GM12801 (cell line): Measurements from ENCODE around the gene FMNL3.

Source experiments
- CTCF ChIP-seq: IDR thresholded peaks from one replicate; pipeline ENCODE4 v1.5.1; 2011; ENCODE audit warnings: control low read depth; ENCODE audit not compliant: insufficient read length; ENCODE audit errors: extremely low read depth

FMNL3 gene

GRCh38 chr12:49631336-49631907 is 75.8 kb downstream of the FMNL3 start:
- TF ChIP-seq CTCF = no peak

- TF ChIP-seq CTCF = no peak
Measured at GRCh38 chr12:49627752-49628360, 79.3 kb downstream of the FMNL3 start.

- no peak for TF ChIP-seq CTCF
Measured at GRCh38 chr12:49626836-49627235, 80.4 kb downstream of the FMNL3 start.

DNA sequence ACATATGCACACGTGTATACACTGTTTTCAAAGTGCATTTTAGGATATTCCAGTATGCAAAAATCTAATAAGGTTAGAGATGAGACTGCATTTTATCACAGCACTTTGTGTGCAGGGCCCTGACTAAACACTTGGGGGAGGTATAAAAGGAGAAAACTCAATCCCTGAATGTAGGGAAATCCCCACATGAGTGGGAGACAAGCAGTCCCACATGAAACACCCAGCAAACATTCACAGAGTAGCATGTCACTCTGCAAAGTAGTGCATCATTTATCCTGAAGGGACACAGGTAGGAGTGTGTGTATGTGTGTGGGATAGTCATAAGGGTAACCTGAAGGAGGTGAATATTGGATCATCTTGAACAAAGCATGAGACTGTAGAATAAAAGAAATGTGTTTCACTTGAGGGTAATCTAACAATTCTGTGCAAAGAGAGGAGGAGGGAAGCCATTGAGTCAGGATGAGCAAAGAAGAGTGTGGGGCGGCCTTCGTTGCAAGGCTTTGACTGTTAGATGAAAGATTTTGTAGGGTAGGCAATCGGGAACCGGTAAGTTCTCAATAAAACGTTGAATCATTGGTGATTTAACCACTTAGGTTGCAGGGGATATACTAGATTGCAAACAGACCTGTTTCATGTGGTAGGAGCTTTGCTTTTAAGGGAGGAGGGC is 80.9 kb downstream of the FMNL3 start:
- TF ChIP-seq CTCF = no peak

DNA sequence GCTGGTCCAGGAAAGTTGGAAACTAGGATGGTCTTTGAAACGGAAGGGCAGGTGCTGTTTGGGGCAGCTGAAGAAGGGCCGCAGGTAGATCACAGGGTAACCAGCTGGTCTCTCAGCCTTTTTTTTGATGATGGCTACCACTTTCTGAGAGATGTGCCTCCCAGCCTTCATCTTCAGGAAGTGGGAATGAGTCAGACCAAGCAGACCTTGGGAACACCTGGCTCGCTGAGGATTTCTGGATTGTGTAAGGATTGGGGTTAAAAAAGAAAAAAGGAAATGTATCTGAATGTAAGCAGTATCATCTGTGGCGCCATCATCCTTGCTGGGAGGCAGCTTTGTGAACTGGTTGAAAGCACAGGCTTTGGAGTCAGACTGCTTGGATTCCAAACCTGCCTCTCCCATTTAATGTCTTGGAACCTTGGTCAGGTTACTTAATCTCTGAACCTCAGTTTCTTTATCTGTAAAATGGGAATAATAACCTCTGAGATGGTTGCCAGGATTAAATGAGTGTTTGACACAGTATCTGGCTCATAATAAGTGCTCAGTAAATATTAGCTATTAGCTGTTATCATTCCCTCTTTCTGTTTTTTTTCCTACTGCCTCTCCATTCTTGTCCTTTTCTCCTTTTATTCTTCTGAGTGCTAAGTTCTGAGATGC is 82.2 kb downstream of the FMNL3 start:
- no peak for TF ChIP-seq CTCF

DNA sequence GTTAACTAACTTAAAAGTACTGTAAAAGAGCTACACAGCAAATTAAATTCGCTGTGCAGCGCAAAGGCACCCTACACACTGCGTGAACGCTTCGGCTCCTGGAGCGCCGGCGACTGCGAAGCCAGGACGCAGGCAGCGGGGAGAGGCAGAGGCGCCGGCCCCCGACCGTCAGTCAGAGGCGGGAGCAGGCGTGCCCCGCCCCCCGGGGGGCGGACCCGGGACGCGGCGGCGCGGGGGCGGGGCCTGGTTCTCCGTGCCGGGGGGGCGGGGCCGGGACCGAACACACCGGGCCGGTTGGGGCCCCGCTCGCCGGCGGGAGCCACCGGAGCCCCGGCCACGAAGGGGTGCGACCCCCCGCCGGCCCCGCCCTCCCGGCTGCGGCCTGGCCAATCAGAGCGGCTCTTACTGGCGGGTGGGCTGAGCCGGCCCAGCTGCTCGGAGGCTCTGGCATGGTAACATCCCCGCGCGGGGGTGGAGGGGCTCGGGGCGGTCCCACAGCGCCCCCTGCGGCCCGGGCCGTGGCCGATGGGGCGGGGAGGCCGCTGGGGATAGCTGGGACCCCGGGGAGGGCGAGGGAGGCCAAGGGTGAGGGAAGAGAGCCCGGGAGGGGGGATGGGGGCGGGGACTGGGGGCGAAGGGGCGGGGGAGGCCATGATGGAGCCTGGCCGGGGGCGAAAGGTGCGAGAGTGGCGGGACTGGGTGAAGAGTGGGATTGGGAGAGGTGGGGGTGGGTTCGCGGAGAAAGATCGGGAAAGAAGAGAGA is 83.9 kb downstream of the FMNL3 start, which contains the start of gene PRPF40B:
Gene PRPF40B (plus strand): TSS at position 420 of the 763 bp plus-strand sequence. CDS start 30 bp downstream, at position 450.
- no peak for TF ChIP-seq CTCF
